Vagina (tissue), 2 donors: ENCODE data around the gene CCDC40. TPM values are rescaled to one million over a fixed set of nuclear protein-coding genes. Genes with fewer than 3 reads are reported as not detected.
A peak's percentile ranks its signal among the peaks of the same experiment; 100 is the strongest.
"Not testable (repeated sequence)": the region's sequence is repeated elsewhere in the genome, so short reads cannot be mapped to it uniquely, and the experiment has no call there.

Experiments used
- DNase-seq, 2 donors: peaks; one replicate each; pipeline ENCODE4 v3.0.0-alpha.2; 2017; ENCODE audit errors: extremely low spot score in 2 of 2
- H3K27ac ChIP-seq: fragments of 200-600 bp; sonication (generic); one replicate; pipeline ENCODE4 v1.5.1; 2019
- H3K27me3 ChIP-seq: fragments of 200-600 bp; sonication (generic); one replicate; pipeline ENCODE4 v1.5.1; 2019
- H3K36me3 ChIP-seq, 2 donors: fragments of 200-600 bp; sonication (generic); one replicate each; pipeline ENCODE4 v1.5.1; 2017 to 2019
- H3K4me1 ChIP-seq: fragments of 200-600 bp; sonication (generic); one replicate; pipeline ENCODE4 v1.5.1; 2019
- H3K4me3 ChIP-seq, 2 donors: fragments of 200-600 bp; sonication (generic); 1 replicate in 1 of 2; 2 replicates in 1 of 2; pipeline ENCODE4 v1.5.1; 2016 to 2019
- H3K9me3 ChIP-seq: fragments of 200-600 bp; sonication (generic); one replicate; pipeline ENCODE4 v1.5.1; 2019
- CTCF ChIP-seq, 3 experiments: fragments of 450-650 bp in 2 of 3; fragments of 200-600 bp in 1 of 3; sonication (generic) in 1 of 3; IDR thresholded peaks; one replicate each; pipeline ENCODE4 v1.5.1; 2017 to 2019; ENCODE audit warnings: antibody characterized with exemption in 3 of 3, mild to moderate bottlenecking in 2 of 3, moderate library complexity in 2 of 3
- POLR2A ChIP-seq, 2 donors: fragments of 450-650 bp; IDR thresholded peaks; one replicate each; pipeline ENCODE4 v1.6.1; 2017; ENCODE audit warnings: antibody characterized with exemption in 2 of 2, mild to moderate bottlenecking in 2 of 2, moderate library complexity in 2 of 2
- POLR2AphosphoS5 ChIP-seq, 2 donors: sonication (generic); formaldehyde crosslinking; IDR thresholded peaks; one replicate each; pipeline ENCODE4 v1.9.0; 2017; ENCODE audit warnings: antibody characterized with exemption in 2 of 2, mild to moderate bottlenecking in 2 of 2, low read depth in 1 of 2; ENCODE audit not compliant: insufficient read depth in 1 of 2
- intact Hi-C: fragments of 100-400 bp; cut with DNase I; formaldehyde crosslinking; loops from one replicate; pipeline ENCODE4 v1.15.1; 2023
- total RNA-seq: library from RNA; depleted of rRNA; stranded (reverse); fragments of >200 nt; gene quantifications from one replicate; pipeline ENCODE4 v1.2.3, GENCODE V29; 2016

CCDC40 gene
- total RNA-seq, 1 donor from 2014 or later, result 9.3 TPM

DNA sequence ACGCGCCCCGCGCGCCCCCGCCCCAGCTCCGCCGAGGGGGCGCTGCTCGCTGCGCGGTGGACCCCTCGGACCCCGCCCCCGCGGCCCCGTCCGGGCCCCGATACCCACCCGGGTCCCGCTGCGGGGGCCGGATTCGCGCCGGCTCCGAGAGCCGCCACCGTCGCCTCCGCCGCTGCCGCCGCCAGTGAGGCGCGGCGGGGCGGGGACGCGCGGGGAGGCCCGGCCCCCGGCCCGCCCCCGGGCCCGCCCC is 830 bp upstream of the CCDC40 start, which contains the start of gene TBC1D16:
Gene TBC1D16, minus strand, starts transcription at position 186 of the 250 bp plus-strand sequence. CDS start 22,325 bp downstream, outside the sequence.
- TF ChIP-seq POLR2AphosphoS5 (IDR thresholded peaks at IDR 0.05; ENCODE audit: insufficient read depth in 1 of 2, low read depth in 1 of 2), result no peak
- peak in 1 of 2 donors; percentile 26 for TF ChIP-seq POLR2A (IDR thresholded peaks at IDR 0.05)
- TF ChIP-seq CTCF (IDR thresholded peaks at IDR 0.05), result no peak
- H3K4me1 ChIP-seq, result peaks cover 37% of the 10 kb centered on the region
- H3K27me3 ChIP-seq, result no peaks in the 10 kb centered on the region
- intact Hi-C loops, result no loop called here
- no peak for DNase-seq
- H3K36me3 ChIP-seq, result no peaks in the 10 kb centered on the region
- H3K4me3 ChIP-seq, result peak within 1 kb of the TSS; percentile 71 to 86
- H3K9me3 ChIP-seq, result no peaks in the 10 kb centered on the region
- peak within 1 kb of the TSS; percentile 88 for H3K27ac ChIP-seq

DNA sequence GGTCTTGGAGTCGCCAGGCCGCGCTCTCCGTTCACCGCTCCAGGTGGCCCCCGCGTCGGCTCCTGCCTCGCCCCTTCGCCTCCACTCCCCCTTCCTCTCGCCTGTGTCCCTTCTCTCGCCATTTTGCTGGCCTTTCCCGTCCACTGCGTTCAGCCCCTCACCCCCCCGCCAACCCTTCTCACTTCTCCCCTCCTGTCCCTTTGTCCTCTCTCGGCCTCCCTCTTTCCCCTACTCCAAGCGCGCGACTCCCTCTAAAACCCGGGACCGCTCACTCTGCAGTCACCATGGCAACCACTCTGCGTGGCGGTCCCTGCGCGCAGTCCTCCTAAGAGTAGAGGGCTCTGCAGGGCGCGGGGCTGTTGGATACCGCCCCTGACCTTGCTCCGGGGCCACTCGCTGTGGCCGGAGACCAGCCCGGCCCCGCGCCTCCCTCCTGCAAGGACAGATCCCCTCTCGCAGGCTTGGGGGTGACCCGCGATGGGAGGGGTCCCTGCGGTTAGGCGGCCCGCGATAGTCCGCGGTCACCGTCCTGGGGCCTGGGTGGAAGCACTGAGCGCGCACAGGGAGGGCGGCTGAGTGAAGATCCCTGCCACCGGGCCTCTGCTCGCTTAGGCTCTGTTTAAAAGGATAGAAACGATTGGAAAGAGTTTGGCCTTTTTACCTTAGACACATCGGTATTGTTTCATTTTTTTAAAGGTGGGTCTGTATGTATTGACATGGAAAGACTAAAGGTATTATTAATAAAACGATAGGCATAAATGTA is 454 bp downstream of the CCDC40 start:
- no peak for DNase-seq
- Histone ChIP-seq H3K4me1 (peaks cover 29% of the 10 kb centered on the region), H3K27me3 (no peaks in the 10 kb centered on the region), H3K36me3 (no peaks in the 10 kb centered on the region), H3K4me3 (peak overlapping the region; percentile 71 to 86), H3K9me3 (no peaks in the 10 kb centered on the region), H3K27ac (no peak overlapping the region)
- no peak for TF ChIP-seq POLR2A (IDR thresholded peaks at IDR 0.05)
- no peak for TF ChIP-seq POLR2AphosphoS5 (IDR thresholded peaks at IDR 0.05; ENCODE audit: insufficient read depth in 1 of 2, low read depth in 1 of 2)
- intact Hi-C loops, result no loop called here

DNA sequence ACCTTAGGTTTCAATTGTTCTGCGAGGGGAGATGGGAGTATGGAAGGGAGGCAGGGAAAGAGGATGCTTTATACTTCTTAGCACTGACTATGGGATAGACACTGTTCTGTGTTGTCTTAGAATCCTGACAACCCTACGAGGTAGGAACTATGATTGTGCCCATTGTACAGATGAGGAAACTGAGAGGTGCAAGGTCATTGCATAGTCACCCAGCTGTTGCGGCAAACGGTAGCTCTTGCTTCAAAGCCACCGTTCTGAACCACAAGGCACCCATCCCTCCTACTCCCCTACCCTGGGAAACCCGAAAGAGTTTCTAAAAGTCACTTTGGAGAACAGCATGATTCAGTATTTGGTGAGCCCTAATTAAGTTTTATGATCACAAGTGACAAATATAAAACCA is 7.5 kb downstream of the CCDC40 start:
- H3K9me3 ChIP-seq, result no peaks in the 10 kb centered on the region
- no peaks in the 10 kb centered on the region for H3K36me3 ChIP-seq
- H3K27ac ChIP-seq, result no peak overlapping the region
- intact Hi-C loops, result no loop called here
- H3K27me3 ChIP-seq, result no peaks in the 10 kb centered on the region
- no peaks in the 10 kb centered on the region for H3K4me1 ChIP-seq
- no peak overlapping the region for H3K4me3 ChIP-seq
- TF ChIP-seq POLR2AphosphoS5 (IDR thresholded peaks at IDR 0.05; ENCODE audit: insufficient read depth in 1 of 2, low read depth in 1 of 2), result no peak
- no peak for TF ChIP-seq CTCF (IDR thresholded peaks at IDR 0.05)
- TF ChIP-seq POLR2A (IDR thresholded peaks at IDR 0.05), result no peak
- no peak for DNase-seq

DNA sequence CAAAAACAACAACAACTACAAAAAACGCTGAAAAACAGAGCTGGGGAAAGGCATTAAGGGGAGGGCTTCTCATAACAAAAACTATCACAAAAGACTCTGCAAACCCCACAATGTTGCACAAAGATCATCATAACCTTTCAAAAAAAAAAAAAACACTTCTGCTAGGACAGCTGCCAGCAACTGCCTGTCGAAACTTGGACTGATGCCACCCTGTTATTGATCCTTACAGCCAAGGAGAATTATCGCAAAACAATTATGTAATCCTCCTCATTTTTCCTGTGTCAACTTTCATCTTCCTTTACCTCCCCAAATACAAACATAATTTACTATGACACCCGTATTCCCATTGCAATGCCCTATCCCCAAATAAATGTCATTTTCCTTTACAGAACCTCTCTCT is 9.3 kb downstream of the CCDC40 start:
- DNase-seq, result no peak
- Histone ChIP-seq H3K4me3 (no peak overlapping the region), H3K36me3 (no peaks in the 10 kb centered on the region), H3K9me3 (no peaks in the 10 kb centered on the region), H3K4me1 (no peaks in the 10 kb centered on the region), H3K27ac (no peak overlapping the region), H3K27me3 (no peaks in the 10 kb centered on the region)
- intact Hi-C loops, result no loop called here
- TF ChIP-seq CTCF (IDR thresholded peaks at IDR 0.05), result no peak
- TF ChIP-seq POLR2A (IDR thresholded peaks at IDR 0.05), result no peak
- no peak for TF ChIP-seq POLR2AphosphoS5 (IDR thresholded peaks at IDR 0.05; ENCODE audit: insufficient read depth in 1 of 2, low read depth in 1 of 2)

GRCh38 chr17:80046709-80047108 is 10.3 kb downstream of the CCDC40 start:
- not testable (repeated sequence) for H3K27ac ChIP-seq

GRCh38 chr17:80047176-80047575 is 10.7 kb downstream of the CCDC40 start:
- intact Hi-C loops, result no loop called here
- Histone ChIP-seq H3K4me1 (no peaks in the 10 kb centered on the region), H3K27me3 (no peaks in the 10 kb centered on the region), H3K9me3 (no peaks in the 10 kb centered on the region), H3K4me3 (no peak overlapping the region), H3K27ac (no peak overlapping the region), H3K36me3 (no peaks in the 10 kb centered on the region)
- no peak for DNase-seq
- no peak for TF ChIP-seq CTCF (IDR thresholded peaks at IDR 0.05)
- TF ChIP-seq POLR2A (IDR thresholded peaks at IDR 0.05), result no peak
- TF ChIP-seq POLR2AphosphoS5 (IDR thresholded peaks at IDR 0.05; ENCODE audit: insufficient read depth in 1 of 2, low read depth in 1 of 2), result no peak

More at GRCh38 chr17:80046709-80047108, 10.3 kb downstream of the CCDC40 start:
- H3K4me3 ChIP-seq, H3K27me3 ChIP-seq, H3K4me1 ChIP-seq, H3K36me3 ChIP-seq, DNase-seq, H3K9me3 ChIP-seq, intact Hi-C loops: not testable (repeated sequence)
